Activated CD8-positive, alpha-beta memory T cell treated with anti-CD3 and anti-CD28 coated beads for 48 hours (primary cell): Measurements from ENCODE around the gene C10orf105.

ENCODE experiments used
- DNase-seq, 3 experiments: peaks; one replicate each; pipeline ENCODE4 v3.0.0-alpha.2; 2020; ENCODE audit warnings: low read depth in 2 of 3, low spot score in 2 of 3

Gene C10orf105

DNA sequence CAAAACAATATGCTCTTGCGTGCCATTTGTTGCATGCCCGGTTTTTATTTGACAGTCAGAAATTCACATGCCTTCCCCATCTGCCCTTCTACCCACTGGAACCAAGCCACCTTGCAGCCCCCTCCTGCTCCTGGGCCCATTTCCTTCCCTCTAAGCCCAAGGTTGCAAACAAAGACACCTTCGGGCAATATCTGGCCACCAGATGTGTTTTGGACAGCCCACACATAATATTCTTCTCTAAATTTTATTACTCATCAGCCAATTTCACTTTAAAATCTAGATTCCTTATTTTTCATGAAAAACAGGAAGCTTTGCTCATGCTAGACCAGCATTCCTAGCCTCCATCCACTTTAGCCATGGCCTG is 18.2 kb upstream of the C10orf105 start:
- no peak for DNase-seq

DNA sequence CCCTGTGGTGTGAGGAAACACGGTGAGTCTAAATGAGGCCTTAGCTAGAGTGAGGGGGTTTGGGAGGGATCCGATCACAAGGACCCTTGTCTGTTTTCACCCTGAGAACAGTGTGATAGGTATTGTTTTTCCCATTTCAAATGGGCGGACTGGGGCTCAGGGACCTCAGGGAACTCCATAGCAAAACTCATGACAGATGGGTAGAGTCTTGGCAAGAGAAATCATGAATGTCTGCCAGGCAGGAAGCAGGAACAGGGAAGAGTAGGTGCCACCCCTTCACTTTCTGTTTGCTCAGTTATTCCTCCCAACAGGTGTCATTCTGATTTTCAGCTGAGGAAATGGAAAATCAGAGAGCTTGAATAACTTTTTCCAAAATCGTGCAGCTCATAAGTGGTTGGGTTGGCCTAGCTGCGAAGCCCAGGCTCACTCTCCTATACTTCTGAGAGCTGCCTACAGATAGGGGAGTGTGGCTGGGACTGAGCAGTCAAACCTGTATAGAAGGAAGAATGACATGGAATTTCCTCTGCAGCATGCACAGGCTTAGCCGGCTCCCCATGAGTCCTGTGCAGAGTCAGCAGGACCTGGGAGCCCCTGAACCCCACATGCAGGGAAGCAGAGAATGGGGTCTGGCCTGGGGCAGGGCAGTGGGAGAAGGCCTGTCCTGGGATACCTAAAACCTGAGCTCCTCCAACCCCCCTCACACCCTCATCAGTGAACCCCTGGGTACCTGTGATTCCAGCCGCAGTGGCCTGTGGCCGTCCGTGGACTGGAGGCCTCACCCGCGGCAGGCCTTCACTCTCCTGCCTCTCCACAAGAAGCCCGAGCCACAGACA is 17.6 kb upstream of the C10orf105 start:
- no peak for DNase-seq

DNA sequence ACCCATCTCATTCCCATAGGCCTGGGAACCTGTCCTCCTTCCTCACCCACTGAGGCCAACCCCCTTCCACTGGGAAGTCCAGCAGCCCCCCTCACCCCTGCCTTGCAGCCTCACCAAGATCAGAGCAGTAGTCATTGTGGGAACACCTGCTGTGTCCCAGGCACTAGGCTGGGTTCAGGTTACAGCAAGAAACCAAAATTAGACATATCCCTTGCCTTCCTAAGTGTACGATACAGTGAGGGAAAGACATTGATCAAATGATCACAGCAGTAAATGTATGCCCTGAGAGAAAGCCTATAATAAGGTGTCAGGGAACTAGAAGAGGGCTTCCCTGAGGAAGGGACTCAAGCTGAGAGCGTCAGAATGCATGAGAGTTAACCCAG is 17.0 kb upstream of the C10orf105 start:
- no peak for DNase-seq

DNA sequence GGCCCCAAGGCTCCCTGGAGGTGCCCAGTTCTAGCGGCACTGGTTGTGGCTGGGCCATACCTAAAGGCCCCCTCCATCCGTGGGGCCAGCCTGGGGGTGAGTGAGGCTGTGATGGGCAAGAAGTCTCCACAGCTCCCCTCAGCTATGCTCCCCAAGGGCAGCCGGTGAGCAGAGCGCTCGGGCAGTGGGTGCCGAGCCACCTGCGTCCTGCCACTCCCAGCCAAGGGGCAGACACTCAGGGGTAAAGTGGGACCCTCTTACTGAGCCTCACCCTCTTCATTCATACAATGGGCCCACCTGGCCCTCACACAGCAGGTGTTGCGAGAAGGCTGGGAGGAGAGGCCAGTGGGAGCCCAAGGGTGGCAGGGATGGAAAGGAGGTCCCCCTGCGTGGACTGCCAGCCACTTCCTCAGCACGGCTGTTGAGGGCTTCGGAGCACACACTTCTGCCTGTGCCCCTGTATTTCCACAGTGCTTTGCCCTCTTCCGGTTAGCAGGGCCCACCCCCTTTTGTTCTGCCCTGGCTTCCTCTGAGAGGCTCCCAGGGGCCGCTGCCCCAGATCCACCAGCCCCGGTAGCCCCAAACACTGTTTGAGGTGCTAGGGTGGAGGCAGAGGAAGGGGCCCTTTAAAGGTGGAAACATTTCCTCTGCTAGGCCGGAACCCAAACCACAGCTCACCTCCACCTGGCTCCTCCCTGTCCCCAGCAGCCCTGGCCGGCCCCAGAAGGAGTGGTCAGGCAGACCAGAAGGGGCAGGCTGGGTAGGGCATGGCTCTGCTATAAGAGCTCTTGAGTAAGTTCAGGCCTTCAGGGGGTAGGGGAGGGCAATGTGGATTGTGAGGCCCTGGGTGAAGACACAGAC is 16.4 kb upstream of the C10orf105 start:
- no peak for DNase-seq

DNA sequence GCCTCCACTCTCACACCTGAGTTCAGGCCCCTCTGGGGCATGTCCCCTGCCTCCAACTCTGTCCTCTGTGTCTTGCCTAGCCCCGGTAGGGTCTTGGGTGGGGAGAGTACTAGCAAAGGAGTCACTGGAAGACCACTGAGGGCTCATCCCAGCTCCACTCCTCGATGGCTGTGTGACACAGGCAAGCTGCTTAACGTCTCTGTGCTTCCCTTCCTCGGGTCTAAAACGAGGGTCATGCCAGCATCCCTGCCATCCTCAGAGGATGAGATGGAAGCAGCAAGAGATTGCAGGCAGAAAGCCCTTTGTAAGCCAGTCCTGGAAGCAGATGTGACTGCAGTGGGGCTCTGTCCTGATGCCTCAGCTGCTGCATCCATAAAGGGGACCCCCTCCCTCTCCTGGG is 15.2 kb upstream of the C10orf105 start:
- DNase-seq: no peak

DNA sequence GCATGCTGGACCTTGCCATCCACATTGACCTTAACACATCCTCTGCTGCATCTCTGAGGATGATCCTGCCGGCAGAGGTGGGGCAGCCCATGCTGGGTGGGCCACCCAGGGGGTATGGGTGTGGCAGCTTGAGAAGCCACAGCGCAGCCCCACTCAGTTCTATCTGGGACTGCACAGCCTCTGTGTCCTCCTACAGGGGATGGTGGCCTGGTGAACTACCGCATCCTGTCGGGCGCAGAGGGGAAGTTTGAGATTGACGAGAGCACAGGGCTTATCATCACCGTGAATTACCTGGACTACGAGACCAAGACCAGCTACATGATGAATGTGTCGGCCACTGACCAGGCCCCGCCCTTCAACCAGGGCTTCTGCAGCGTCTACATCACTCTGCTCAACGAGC is 12.2 kb upstream of the C10orf105 start:
- no peak for DNase-seq

DNA sequence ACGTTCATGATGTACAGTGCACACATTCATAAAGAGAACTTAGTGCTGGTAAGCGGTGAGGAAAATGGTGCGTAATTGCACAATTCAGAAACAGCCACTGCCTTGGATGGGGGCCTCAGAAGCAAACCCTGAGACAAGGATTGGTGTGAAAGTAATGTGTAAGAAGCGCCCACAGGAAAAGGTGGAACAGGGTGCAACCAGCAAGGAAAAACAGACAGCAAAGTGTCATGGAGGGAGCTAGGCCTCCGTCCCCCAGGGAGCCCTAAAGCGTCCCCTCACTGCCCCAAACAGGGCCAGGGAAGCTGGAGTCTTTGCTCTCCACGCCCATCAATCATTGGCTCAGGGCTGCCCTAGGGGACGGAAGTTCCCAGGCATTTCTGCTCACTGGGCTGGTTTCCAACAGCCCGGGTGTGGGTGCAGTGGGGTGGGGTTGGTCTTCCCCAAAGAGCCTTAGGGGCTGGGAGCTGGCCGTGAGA is 9.6 kb upstream of the C10orf105 start:
- no peak for DNase-seq

DNA sequence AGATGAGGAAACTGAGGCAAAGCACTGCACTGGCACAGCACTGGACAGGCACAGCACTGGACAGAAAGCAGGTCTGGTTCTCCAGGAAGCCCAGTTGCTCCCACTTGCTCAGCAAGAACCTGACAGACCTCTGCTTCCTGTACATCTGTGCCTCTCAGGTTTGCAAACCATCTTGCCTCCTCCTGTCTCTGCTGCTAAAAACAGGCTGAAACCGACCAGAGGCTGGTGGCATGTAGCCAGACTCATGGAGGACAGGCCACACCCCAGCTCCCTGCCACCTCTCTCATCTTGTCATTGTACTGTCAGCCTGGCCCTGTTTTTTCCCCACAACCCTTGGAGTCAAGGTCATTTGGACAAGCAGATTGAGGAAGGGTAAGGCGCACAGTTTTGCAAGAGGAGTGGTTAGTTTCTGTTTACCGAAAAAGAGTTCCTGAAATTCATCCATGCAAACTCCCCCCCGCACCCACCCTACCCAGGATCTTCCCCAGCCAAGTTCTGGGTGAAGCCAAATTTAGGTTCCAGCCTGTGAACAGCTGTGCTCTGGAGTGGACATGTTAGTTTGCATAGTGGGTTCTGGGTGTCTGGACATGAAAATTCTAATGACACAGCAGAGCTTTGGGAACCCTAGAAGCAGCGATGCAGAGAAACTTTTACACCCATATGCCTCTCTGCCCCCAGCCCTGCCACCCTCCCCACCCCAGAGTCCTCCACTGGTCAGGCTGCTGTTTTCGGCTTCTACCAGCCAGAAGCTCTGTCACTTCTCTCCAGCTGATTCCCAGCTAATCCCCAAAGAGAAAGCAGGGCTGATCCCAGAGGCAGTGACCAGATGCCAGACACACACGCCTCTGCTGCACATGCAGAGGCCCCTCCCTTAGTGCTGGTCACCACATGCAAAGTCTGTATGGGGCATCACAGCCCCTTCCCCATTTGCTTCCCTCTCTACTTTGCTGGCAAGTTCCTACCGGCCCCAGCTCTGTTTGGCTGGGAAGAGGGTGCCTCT is 8.5 kb upstream of the C10orf105 start:
- DNase-seq: no peak

DNA sequence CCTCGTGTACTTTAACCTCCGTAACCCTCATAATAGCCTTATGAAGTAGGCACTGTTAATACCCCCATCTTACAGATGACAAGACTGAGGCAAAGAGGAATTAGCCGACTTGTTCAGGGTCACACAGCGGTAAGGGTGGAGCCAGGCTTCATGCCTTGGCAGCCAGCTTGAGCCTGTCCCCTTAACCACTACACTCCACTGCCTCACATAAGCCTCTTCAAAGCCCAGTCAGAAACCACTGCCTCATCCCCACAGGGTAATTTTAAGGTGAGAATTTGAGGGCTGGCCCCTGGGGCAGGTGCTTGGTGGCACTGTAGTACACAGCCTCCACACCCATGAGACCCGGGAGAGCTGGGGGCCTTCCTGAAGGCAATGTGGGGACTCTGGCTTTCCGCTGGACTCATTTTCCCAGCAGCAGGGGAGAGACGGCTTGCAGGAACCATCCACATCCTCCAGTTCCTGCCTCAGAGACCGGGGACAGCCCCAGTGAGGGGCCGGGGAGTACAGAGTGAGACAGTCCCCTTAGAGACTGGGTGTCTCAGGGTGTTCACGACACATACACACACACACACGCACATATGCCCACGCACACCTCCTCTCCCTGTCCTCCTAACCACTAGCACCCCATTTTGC is 7.6 kb upstream of the C10orf105 start:
- no peak for DNase-seq

DNA sequence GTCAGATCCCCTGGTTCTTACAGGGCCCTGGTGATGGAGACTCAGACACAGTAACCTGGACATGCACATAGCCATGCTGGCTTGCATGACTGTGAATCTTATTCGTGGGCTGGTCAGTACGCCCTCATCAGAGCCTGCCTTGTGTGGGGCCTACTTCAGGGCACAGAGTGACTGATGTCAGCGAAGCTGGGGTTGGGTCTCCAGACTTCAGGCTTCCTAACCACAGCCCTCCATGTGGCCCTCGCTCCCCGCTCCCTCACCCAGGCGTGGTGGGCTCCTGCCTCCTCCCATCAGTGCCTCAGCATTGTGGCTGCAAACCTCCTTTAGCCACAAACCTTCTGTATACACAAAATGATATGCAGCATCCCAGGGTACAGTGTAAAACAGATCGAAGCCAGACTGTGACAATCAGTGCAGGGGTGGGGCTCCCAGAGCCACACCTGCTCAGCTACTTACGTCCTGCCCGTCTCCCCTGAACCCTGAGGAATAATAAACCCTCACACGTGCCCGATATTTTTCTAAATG is 7.1 kb upstream of the C10orf105 start:
- no peak for DNase-seq

DNA sequence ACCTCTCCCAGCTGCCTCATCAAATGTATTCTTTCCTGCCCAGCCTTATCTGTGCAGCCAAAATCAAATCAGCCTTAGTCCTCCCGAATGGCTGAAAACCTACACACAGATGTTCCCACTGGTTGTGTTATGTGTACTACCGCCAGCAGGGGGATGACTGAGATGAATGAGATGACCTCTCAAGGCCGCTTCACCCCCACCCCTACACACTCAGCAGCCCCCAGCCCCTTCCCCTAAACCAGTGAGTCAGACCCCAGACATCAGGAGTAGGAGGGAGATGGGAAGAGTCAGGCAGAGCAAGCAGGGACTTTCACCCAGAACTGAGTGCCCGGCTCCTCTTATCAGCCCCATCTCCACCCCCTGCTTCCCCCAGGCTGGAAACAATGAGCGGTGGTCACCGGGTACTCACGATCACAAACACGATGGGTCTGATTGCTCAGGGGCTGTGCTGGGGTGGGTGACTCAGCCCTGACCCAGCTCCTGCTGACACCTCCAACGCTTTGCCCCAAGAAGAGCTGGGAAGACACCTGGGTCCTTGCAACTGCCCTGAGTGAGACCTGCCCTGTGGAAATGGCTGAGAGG is 6.5 kb upstream of the C10orf105 start:
- DNase-seq: peak in 2 of 3 experiments; percentile 57 to 71

DNA sequence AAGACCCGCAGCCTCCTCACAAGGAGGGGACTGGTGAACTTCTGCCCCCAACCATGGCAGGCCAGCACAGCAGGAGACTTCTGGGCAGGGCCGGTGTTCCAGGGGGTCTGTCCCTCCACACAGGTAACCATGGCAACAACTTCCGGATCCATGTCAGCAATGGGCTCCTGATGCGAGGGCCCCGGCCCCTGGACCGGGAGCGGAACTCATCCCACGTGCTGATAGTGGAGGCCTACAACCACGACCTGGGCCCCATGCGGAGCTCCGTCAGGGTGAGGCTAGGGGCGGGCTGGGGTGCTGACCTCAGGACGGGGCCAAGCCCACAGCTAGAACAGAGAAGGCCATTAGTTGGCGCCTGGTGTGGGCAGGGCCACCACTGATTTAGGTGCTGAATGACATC is 5.7 kb upstream of the C10orf105 start:
- no peak for DNase-seq

DNA sequence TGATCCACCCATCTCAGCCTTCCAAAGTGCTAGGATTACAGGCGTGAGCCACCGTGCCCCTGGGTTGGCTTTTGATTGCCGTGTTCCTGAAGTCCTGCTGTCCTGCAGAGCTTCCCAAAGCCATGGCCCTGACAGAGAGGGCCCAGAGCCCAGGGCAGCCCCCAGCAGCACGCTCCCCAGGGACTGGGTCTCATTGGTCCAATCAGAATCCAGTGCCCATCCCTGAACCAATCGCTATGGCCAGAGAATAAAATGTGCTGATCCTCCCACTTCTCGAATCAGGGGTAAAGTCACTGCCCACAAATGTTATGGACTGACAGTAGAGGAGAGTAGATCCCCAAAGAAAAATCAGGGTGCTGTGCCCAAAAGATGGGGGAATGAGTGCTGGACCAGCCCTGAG is 5.0 kb upstream of the C10orf105 start:
- no peak for DNase-seq

DNA sequence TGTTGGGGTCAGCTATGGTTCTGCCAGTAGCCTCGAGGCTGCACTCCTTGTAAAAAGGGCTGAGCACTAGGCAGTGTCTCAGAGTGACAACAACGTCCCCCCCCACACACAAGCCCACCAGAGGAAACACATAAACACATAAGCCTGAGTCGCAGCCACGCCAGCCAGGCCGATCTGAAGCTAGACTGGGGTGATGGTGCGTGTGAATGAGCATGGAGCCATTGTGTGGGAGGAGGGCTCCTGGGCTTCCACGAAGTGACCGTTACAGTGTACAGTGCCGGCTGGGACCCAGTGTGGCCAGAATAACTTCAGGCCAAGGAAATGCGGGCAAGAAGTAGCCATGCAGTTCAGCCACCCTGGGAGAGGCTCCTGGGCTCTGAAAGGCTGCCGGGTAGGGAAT is 3.7 kb upstream of the C10orf105 start:
- no peak for DNase-seq

DNA sequence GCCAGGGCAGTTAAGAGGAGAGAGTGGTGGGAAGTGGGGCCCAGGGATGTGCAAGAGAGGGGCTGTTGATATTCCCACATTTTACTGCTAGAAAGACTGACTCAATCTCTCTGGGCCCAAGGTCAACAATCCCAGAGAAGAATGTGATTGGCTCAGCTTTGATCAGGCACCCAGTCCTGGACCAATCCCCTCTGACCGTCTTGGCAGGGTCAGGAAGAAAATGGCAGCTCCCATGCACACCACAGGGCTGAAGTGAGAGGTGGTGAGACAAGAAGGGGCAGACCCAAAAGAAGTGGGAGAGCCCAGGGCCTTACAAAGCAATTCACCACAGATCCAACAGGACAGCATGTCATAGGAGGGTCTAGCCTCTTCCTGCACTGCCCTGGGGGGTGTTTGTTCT is 3.3 kb upstream of the C10orf105 start:
- DNase-seq: no peak

DNA sequence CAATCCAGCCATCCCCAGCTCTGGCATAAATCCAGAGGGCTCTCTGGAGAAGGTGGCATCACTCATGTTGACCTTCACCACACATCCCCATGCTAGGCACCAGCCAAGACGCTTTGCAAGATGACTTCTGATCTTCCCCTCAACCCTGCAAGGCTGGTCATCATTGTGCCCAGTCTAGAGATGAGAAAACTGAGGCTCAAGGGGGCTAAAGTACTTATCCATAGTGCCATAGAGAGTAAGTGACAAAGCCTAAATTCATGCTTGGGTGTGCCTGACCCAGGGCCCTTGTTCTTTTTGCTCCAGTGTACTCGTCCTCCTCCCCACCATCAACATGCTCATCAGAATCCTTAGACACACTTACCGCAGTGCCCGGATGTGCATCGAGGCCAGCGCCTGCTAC is 1.7 kb upstream of the C10orf105 start:
- no peak for DNase-seq

DNA sequence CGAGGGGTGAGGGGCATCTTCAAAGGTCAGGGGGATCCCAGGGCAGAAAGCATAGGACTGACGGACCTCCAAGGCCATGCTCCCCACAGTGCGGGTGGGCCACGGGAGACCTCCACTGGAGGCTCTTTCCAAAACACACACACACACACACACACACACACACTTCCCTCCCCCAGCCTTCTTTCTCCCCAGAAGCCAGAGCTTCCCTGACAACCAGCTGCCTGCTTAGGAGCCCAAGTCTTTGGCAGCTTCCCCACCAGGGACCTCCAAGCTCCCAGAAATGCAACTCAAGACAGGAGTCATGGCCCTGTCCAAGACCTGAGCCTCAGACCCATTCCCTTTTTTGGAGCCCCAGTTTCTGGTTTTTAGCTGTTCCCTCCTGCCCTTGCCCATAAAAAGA is 710 bp upstream of the C10orf105 start:
- no peak for DNase-seq

DNA sequence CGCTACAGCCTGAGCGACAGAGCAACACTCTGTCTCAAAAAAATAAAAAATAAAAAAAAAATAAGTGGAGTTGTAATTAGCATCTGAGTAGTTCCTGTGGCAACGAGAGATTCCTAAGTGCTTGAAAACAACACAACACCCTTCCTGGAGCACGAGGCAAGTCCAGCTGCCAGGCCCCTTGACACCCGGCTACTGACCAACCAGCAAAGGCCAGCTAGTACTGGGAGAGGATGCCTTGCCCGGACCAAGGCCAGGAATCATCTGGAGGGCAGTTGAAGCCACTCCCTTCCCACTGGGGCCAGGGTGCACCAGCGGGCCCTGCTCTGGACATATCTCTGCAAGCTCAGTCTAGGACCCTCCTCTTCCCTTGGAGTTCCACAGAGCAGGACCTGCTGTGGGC is 536 bp downstream of the C10orf105 start:
- no peak for DNase-seq

DNA sequence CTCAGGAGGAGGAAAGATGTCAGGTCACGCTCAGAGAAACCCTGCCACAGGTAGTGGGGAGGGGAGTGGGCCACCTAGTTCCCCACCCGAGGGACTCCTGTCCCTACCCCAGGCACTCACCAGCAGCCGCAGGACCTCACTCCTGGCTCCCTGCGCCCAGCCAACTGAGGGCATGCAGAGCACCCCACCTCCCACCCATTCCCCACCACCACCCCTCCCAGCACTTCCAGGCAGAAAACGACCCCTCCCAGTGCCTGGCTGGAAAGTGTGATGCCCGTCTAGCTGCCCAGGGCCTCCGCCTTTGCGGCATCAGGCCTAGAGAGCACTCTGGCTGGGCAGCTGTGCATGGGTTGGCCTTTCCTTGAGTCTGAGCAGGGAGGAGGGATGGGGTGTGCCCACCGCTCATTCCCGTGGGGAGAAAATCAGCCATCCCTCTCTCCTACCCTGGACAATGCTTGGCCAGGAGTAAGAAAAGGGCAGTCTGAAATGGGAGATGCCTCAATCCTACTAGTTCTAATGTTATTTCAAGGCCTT is 1.3 kb downstream of the C10orf105 start:
- DNase-seq: no peak

DNA sequence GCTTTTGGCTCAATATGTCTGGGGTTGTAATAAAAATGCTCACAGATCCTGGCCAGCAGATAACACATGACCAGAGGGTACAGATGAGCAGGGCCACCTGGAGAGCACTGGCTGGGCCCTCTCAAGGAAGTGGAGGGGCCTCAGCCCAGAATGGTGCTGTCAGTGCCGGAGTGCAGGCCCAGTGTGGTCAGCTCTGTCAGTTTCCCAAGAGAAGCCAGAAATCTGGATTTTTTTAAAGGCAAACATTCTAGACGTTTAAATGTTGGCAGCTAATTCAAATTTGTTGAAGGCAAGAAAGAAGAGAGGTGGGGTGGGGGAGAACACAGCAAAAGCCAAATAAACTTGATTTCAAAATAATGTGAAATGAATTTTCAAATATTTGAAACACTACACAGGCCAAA is 2.0 kb downstream of the C10orf105 start:
- no peak for DNase-seq
